ENCODE measurements around the gene CD320.
"Not testable (repeated sequence)": the region's sequence is repeated elsewhere in the genome, so short reads cannot be mapped to it uniquely, and the experiment has no call there.

The CD320 gene

GRCh38 chr19:8307965-8308866, at the start of gene CD320:
Gene CD320 (minus strand): TSS chr19:8308358. CDS start chr19:8308290, 68 bp downstream.
- peak; percentile 78 for DNase-seq

GRCh38 chr19:8357007-8357521, 48.9 kb upstream of the CD320 start:
- no peak for DNase-seq

GRCh38 chr19:8355631-8356402, 47.7 kb upstream of the CD320 start:
- DNase-seq = no peak

GRCh38 chr19:8352845-8353244, 44.7 kb upstream of the CD320 start:
- DNase-seq = not testable (repeated sequence)

- DNase-seq = no peak
Measured at GRCh38 chr19:8352134-8352827, 44.1 kb upstream of the CD320 start.

DNA sequence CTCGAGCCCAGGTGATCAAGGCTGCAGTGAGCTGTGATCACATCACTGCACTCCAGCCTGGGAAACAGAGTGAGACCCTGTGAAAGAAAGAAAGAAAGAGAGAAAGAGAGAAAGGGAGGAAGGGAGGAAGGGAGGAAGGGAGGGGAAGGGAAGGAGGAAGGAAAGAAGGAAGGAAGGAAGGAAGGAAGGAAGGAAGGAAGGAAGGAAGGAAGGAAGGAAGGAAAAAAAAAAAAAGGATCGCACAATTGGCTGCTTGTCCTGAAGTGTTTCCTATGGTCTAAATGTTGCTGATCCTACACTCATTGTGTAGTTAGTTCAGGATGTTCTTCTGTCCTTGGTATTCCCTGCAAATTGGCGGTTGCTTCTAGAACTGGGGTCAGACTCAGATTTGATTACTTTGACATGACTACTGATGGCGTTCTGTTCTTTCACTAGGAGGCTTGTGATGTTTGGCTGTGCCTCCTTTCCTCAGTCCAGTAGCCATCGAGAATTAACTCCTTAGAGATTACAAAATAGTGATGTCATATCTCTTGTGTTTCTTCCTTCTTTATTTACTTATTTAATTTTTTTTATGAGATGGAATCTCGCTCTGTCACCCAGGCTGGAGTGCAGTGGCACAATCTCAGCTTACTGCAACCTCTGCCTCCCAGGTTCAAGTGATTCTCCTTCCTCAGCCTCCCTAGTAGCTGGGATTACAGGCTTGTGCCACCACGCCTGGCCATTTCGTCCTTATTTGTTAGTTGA, 41.6 kb upstream of the CD320 start:
- DNase-seq = not testable (repeated sequence)

- DNase-seq = no peak
Measured at GRCh38 chr19:8343483-8343844, 35.3 kb upstream of the CD320 start.

DNA sequence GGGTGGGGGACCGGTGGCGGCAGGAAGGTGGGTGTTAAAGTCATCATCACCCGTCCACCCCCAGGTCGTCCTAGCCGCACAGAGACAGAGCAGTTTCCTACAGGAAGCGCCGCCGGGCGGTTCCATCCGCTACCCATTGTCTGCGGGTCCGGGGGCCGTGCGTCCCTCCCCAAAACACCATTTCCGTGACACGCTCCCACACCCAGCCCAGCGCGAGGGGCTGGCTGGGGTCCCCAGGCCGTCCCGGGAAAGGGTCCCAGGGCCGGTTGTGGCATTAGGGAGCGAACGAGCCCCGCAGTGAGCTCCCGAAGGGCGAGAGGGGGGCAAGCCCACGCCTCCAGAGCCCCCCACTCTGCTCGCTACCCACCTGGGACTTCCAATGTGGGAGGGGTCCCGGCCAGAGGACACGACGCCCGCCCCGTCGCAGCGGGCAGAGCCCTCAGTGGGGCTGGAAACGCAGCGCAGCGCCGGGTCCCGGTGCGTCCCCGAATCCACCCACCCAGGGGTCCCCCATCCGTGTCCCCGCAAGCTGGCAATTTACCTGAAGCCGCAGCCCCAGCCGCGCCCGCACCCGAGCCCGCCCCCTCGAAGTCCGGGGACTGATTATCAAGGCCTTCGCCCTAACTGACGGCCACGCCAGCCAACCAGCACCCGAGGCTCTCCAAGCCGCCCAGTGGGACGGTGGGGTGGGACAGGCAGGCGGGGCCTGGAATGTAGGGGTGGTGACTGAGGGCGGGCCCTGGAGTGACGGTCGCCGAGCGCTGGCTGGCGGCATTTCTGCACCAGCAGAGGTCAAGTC, 34.7 kb upstream of the CD320 start, which contains the start of gene KANK3:
Gene KANK3, minus strand, starts transcription at position 579 of the 799 bp plus-strand sequence. CDS start 5,434 bp downstream, outside the sequence.
- peak; percentile 56 for DNase-seq

- no peak for DNase-seq
Measured at GRCh38 chr19:8342316-8342683, 34.1 kb upstream of the CD320 start.

- DNase-seq = not testable (repeated sequence)
Measured at GRCh38 chr19:8341504-8341903, 33.3 kb upstream of the CD320 start.

DNA sequence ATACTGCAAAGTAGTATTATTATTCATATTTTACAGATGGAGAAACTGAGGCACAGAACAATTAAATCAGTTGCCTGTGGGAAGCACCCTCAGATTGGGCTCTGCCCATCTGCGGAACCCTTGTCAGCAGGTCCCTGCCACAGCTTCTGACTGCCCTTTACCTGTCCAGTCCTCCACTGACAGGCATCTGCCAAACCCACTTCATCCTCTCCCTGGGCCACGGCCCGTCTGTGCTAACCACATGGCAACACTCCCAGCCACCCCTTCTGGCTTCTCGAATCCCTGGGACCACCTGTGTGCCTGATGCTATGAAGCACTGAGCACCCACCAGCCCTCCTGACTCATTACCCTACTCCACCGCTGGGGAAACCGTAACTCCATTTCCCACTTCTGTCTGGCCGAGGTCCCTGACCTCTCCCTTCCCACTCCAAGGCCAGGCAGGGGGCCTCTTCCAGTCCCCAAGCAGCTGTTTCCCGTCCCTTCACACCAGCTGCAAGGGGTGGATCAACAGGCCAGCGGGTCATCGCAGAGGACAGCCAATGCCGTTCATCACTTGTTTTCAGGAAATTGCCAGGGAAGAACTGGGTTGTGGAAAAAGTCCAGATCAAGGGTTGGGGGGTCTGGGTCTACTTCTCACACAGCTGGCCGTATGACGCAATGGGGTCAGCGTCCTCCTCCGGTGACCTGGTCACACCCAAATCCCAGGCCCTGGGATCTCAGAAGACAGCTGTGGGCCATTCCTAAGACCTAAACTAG, 32.4 kb upstream of the CD320 start:
- DNase-seq = no peak

DNA sequence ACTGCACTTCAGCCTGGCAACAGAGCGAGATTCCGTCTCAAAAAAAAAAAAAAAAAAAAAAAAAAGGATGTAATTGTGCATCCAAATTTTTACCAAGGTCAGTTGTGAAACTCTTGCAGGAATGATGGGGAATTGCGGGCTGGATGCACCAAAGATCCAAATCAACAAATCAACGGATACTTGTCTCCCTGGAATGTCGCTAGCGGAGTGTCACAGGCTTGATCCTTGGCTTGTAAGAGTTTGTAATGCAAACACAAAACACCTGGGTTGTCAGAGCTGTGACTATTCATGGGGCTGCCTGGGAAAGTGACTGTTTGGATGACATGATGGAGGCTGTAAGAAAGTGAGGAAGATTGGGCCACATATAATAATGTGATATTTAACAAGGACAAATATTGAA, 30.7 kb upstream of the CD320 start:
- no peak for DNase-seq

DNA sequence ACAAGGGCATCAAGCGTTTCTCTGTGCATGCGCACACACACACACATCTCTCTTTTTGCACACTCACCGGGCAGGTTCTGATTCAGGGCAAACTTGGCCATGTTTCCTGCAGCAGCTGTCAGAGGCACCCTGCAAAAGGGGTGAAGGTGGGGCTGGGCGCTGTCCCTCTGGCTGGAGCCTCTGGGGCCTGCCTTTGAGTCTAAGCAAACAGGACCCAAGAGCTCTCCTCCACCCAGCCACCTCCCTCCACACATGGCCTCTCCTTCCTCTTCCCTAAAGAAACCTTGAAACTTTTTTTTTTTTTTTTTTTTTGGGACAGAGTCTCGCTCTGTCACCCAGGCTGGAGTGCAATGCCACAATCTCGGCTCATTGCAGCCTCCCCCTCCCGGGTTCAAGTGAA, 29.6 kb upstream of the CD320 start:
- no peak for DNase-seq

- no peak for DNase-seq
Measured at GRCh38 chr19:8336660-8337059, 28.5 kb upstream of the CD320 start.

DNA sequence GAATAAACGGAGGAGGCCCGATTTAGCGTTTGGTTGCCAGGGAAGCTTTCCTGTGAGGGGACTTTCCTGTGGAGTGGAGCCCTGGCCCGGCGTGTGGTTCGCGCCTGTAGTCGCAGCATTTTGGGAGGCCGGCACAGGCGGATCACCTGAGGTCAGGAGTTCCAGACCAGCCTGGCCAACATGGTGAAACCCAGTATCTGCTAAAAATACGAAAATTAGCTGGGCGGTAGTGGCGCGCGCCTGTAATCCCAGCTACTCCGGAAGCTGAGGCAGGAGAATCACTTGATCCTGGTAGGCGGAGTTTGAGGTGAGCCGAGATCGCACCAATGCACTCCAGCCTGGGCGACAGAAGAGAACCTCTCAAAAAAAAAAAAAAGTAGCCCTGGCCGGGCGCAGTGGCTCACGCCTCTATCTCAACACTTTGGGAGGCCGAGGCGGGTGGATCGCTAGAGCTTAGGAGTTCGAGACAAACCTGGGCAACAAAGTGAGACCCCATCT, 28.0 kb upstream of the CD320 start:
- no peak for DNase-seq

DNA sequence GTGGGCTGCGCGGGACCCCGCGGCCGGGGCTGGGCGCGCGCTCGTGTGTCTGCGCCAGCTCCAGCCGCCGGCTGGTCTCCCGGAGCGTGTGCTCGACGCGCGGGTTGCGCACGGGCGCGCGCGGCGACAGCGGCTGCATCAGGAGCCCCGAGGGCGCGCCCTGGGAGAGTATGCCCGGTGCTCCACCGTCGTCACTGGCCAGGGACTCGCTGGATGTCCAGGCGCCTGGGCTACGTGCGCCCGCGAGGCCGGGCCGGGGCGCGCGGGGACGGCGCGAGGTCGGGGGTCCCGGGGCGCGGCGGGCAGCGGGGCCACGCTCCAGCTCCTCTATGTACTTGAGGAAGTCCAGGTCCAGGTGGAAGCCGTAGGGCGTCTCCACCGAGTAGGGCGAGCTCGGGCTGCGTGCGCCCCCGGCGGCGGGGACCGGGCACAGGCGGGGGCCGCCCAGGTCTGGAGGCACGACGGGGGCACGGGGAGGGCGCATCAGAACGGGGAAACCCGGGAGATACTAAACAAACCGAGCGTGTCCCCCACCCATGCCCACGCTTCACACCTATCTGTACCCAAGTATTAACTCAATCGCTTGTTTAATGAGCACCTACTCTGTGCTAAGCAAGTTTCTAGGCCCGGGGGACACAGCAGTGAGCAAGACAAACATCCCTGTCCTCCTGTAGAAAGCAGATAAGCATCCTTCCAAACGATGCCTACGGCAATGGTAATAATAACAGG, 27.3 kb upstream of the CD320 start:
- DNase-seq = no peak

DNA sequence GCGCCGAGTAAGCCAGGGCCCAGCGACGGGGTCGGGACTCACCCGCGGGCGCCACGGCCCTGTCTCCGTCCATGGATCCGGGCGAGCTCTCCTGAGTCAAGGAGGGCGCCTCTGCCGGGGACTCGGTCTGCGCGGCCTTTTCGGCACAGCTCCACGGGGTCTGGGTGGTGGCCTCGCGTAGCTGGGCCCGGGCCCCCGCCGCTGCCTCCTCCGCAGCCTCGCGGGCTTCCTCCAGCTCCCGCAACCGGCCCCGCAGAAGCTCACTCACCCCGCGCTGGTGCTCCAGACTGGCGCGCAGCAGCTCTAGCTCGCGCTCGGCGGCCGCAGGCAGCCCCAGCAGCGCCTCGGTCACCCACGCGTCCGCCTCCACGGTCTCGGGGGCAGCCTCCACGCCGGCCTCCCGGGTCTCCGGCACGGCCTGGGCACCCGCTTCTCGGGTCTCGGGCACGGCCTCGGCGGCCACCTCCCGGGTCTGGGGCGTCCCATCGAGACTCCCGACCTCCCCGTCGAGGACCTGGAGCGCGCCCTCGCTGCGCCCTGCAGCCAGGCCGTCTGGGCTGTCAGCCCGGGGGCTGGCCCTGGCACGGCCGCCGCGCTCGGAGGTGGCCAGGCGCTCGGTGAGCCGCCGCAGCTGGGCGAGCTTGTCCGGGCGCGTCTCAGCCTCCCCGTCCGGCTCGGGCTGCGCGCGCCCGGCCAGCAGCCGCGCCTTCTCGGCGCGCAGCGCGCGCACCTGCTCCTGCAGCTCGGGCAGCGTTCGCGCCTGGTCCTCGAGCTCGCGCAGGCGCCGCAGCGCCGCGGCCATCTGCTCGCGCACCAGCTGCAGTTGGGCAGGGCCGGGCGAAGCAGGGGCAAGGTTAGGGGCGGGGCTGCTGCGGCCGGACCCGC, 26.5 kb upstream of the CD320 start:
- DNase-seq = peak; percentile 29

GRCh38 chr19:8333767-8334457, 25.8 kb upstream of the CD320 start:
- no peak for DNase-seq

Data from NCI-H446 treated with DMSO at 0.1 percent for 48 hours (cell line).